GM10266 (cell line): Measurements from ENCODE around the gene AMPH.

Source experiments
- DNase-seq: peaks from one replicate; pipeline ENCODE4 v3.0.0; 2012; ENCODE audit errors: extremely low spot score
- TF ChIP-seq, protein P1 (sequence below): IDR thresholded peaks from 2 replicates; pipeline ENCODE4 v1.5.1; 2012; ENCODE audit warnings: mild to moderate bottlenecking, low read depth; ENCODE audit not compliant: control insufficient read depth, insufficient read depth; ENCODE audit errors: missing control alignments

Gene AMPH

DNA sequence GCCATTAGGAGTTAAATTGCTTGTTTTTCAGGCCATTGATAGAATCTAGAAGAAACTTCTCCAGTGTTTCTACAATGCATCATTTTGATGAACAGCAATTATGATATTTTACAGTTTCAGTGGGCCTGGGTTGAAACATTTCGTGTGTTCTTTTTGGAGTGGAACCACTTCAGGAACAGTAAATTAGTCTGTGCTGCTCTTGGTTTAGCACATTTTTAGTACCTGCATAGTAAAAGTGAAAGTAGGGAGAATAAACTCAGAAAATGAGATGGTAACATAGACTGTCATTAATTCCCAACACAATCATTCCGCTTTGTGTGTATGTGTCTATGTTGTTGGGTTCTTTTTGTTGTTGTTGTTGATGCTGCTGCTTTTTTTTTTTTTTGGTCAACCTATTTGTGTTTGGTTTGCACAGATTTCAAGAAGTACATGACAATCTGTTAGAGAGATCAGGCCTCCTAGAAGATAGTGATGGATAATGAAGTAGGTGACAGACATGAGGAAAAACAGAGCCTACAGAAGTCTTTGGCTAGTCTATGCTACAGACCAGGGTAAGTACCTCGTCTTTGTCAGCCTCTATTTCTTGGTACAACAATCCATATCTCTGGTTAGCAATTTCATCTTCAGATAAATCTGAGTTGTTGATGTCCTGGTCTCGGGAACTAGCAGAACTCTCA lies 203.8 kb downstream of the AMPH start:
- TF ChIP-seq, protein P1, sequence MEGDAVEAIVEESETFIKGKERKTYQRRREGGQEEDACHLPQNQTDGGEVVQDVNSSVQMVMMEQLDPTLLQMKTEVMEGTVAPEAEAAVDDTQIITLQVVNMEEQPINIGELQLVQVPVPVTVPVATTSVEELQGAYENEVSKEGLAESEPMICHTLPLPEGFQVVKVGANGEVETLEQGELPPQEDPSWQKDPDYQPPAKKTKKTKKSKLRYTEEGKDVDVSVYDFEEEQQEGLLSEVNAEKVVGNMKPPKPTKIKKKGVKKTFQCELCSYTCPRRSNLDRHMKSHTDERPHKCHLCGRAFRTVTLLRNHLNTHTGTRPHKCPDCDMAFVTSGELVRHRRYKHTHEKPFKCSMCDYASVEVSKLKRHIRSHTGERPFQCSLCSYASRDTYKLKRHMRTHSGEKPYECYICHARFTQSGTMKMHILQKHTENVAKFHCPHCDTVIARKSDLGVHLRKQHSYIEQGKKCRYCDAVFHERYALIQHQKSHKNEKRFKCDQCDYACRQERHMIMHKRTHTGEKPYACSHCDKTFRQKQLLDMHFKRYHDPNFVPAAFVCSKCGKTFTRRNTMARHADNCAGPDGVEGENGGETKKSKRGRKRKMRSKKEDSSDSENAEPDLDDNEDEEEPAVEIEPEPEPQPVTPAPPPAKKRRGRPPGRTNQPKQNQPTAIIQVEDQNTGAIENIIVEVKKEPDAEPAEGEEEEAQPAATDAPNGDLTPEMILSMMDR = no peak
- no peak for DNase-seq

DNA sequence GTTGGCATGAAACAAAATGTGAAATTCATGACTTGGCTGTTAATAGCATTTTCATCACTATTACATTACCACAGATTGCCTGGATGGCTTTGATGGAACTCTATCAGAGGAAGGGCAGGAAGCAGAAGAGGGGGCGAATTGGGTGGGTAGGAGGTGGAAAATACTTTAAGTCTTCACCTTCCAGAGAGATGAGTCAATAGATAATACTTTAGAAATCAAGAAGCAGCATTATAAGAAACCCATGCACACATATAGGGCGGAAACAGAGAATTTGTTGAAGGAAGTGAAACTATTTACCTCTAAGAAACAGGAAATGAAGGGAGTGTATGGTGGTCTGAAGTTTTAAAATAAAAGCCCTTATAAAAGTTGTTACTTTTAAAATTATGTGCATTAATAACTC lies 205.7 kb downstream of the AMPH start:
- TF ChIP-seq, protein P1 = no peak
- DNase-seq = no peak

DNA sequence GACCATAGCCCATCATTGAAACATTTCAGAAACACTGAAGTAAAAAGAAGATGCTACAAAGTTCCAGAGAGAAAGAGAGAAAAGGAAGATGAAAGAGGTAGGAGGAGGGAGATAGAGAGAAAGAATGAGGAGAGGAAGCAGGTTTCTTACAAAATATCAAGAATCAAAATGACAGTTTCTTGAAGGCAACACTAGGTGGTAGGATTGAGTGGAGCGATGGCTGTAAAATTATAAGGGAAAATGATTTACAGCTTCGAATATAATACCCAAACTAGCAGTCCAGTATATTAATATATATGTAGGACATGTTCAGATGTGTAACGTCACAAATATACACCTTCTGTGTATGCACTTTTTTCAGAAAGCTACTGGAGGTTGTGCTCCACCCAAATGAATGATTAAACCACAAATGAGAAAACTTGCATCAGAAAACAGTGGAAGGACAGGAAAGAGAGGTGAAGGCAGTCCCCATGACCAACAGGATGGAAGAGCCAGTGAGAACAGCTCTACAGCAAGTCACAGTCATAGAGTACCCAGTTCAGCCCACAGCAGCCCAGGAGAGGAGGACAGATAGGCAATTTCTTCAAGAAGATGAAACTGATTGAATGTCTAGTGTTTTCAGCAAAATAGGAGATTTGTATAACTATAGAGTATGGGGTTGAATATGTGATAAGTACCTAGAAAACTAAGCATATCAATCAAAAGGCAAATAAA lies 206.3 kb downstream of the AMPH start:
- TF ChIP-seq, protein P1 = no peak
- no peak for DNase-seq

DNA sequence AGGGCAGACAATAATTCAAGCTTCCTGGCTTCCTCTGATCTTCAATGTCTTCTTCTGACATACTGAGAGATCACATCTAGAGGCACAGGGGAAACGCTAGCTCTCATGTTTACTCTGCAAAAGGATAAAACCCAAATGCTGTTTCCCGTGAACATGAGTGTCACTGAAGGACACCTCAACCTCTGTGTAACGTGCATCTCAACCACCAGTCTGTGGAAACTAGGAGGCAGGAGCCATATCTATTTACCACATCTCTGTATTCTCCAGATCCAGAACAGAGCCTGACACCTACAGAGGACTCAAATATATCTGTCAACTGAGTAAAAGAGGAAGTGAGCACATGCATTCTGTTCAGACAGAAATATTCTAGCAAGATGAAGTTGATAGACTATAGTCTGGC lies 217.4 kb downstream of the AMPH start:
- DNase-seq = no peak
- TF ChIP-seq, protein P1 = no peak

DNA sequence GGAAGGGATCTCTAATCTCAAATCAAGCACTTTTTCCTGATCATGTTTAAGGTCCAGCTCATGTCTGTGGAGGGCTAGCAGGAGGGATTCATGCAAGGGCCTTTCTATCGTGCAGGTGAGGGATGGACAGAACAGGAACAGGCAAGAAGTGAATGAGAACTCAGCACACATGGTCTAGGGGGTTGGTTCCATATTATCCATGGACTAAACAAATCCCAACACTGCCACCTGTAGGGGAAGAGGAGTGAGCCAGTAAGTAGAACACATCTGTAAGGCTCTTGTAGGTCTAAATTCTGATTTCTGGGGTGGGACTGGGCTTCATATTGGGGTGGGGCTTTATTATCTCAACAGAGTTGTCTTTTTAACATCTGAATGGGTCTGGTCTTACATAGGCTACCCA lies 219.8 kb downstream of the AMPH start:
- DNase-seq = no peak
- TF ChIP-seq, protein P1 = no peak

DNA sequence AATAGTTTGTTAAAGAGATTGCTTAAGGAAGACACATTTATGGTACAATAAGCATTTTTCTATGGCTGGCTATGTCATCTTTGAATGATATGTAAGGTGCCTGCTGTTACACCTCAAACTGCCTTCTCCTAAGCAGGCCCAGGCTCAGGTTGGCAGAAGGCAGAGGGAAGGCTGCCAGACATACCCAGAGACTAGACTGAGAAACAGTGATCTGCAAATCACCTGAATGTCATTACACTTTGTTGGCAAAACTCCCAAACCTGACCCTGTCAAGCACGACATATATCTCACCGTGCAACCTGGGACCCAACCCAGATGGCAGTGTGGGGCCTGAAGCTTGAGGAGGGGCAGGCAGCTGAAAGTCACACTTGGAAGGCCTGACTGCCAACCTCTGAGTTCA lies 221.1 kb downstream of the AMPH start:
- DNase-seq = no peak
- TF ChIP-seq, protein P1 = no peak

DNA sequence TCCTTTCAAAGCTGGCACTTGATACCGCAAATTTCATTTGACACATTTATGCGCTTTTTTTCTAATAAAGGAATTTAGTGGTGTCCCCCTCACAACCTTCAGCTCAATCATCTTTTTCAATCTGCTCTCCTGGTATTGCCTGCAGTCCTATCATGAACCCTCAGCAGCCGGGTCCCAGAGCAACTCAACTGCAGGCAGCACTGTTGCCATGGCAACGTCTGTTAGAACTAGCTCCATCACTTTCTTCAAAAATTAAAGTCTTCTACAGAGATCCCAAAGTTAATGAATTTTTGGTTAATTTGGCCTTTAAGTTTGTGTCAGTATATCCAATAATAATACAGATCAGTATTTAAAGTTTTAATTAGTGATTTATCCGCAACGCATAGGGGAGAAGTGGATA lies 221.6 kb downstream of the AMPH start:
- DNase-seq = no peak
- TF ChIP-seq, protein P1 = no peak
